ENCODE results near the gene AARSD1. TPM values are rescaled to one million over a fixed set of nuclear protein-coding genes. Genes with fewer than 3 reads are reported as not detected.
"Not testable (repeated sequence)": the region's sequence is repeated elsewhere in the genome, so short reads cannot be mapped to it uniquely, and the experiment has no call there.

AARSD1 gene
- total RNA-seq, 4 donors from 2014 or later = 10.3 to 21.7 (median 17.2) TPM

DNA sequence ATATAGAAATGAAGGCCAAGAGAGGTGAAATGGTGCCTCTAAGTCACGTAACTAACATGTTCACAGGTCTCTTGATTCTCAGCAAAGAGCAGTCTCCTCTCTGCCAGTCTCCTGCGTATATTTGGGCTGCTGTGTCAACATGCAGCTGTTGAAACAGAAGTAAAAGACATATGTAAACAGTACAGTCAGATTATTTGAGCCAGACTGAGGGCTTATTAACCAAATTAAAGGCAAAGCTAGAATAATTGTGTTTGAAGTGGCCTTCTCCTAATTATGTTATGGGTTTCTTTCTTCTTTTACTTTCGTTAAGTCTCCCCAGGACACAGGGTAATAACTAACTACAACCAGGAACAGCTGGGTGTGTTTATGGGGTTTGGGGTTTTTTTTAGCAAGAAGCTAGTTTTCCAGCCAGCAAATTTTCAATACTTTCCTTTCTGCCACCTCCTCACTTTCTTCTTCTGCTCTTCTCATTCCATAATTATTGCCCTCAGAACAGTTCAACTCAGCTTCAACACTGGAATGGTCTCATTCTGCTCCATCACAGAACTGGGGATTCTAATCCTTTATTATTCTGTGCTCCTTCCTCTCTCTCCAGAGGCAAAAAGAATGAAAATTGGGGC is 45.2 kb downstream of the AARSD1 start:
- 58% methylated on average over 3 of the region's 3 CpGs for WGBS, 2 donors
- H3K4me3 ChIP-seq (ENCODE audit: low read depth, poor library complexity, severe bottlenecking) = no peak overlapping the region
- DNase-seq (ENCODE audit: low spot score in 2 of 2) = no peak
- TF ChIP-seq, protein P1, sequence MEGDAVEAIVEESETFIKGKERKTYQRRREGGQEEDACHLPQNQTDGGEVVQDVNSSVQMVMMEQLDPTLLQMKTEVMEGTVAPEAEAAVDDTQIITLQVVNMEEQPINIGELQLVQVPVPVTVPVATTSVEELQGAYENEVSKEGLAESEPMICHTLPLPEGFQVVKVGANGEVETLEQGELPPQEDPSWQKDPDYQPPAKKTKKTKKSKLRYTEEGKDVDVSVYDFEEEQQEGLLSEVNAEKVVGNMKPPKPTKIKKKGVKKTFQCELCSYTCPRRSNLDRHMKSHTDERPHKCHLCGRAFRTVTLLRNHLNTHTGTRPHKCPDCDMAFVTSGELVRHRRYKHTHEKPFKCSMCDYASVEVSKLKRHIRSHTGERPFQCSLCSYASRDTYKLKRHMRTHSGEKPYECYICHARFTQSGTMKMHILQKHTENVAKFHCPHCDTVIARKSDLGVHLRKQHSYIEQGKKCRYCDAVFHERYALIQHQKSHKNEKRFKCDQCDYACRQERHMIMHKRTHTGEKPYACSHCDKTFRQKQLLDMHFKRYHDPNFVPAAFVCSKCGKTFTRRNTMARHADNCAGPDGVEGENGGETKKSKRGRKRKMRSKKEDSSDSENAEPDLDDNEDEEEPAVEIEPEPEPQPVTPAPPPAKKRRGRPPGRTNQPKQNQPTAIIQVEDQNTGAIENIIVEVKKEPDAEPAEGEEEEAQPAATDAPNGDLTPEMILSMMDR (IDR thresholded peaks at IDR 0.05) = no peak
- no peak for TF ChIP-seq POLR2A (IDR thresholded peaks at IDR 0.05)
- intact Hi-C loops (cut with DNase I; ENCODE audit: low total_unique reads) = no loop called here

DNA sequence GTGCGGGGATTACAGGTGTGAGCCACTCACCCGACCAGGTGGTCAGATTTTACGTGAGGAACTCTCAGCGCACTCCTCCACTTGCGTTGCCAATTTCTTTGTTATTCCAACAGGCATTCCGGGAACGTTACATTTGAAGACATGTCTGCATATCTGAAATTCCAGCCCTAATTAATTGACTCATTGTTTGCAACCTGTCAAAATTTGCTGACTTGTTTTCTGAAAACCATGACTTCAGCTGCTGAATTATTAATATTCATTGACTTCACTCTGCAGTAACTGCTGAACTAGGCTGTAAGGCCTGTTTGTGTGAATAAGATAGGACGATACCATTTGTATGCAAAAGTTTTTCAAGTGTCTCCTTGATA is 47.0 kb downstream of the AARSD1 start:
- DNase-seq (ENCODE audit: low spot score in 2 of 2) = no peak
- TF ChIP-seq POLR2A (IDR thresholded peaks at IDR 0.05) = no peak
- intact Hi-C loops (cut with DNase I; ENCODE audit: low total_unique reads) = no loop called here
- H3K4me3 ChIP-seq (ENCODE audit: low read depth, poor library complexity, severe bottlenecking) = no peak overlapping the region
- 41 to 55% methylated on average over 8 of the region's 8 CpGs for WGBS, 2 donors

DNA sequence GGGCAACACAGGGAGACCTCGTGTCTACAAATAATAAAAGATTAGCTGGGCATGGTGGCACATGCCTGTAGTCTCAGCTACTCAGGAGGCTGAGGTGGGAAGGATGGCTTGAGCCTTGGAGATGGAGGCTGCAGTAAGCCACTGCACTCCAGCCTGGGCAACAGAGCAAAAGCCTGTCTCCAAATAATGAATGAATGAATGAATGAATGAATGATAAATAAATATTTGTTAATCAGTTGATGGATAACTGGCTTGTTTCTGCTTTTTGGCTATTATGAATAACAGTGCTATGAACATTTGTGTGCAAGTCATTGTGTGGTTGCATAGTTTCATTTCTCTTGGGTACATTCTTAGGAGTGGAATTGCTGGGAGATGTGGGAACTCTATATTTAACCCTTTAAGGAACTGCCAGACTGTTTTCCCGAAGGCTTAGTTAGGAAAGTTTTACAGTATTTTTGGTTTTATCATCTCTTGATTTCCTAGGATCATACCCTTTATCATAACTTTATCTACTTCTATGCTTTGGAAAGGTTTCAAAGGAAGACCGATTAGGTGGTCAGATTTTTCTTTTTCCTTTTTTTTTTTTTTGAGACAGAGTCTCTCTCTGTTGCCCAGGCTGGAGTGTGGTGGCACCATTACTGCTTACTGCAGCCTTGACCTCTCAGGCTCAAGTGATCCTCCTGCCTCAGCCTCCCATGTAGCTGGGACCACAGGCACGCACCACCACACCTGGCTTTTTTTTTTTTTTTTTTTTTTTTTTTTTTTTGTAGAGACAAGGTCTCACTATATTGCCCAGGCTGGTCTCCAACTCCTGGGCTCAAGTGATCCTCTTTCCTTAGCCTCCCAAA is 47.6 kb downstream of the AARSD1 start:
- intact Hi-C loops (cut with DNase I; ENCODE audit: low total_unique reads); H3K4me3 ChIP-seq (ENCODE audit: low read depth, poor library complexity, severe bottlenecking); DNase-seq (ENCODE audit: low spot score in 2 of 2): not testable (repeated sequence)
- WGBS, 2 donors = 76 to 79% methylated on average over 4 of the region's 4 CpGs

DNA sequence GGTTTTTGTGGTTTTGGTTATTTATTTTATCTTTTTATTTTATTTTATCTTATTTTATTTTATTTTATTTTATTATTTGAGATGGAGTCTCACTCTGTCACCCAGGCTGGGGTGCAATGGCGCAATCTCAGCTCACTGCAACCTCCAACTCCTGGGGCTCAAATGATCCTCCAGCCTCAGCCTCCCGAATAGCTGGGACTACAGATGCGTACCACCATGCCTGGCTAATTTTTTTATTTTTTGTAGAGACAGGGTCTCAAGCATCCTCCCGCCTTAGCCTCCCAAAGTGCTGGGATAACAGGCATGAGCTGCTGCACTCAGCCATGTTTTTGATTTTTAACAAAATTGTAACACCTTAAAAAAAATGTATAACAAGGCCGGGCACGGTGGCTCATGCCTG is 49.0 kb downstream of the AARSD1 start:
- intact Hi-C loops (cut with DNase I; ENCODE audit: low total_unique reads); DNase-seq (ENCODE audit: low spot score in 2 of 2); H3K4me3 ChIP-seq (ENCODE audit: low read depth, poor library complexity, severe bottlenecking): not testable (repeated sequence)
- WGBS, 2 donors = 94 to 96% methylated on average over 6 of the region's 6 CpGs

DNA sequence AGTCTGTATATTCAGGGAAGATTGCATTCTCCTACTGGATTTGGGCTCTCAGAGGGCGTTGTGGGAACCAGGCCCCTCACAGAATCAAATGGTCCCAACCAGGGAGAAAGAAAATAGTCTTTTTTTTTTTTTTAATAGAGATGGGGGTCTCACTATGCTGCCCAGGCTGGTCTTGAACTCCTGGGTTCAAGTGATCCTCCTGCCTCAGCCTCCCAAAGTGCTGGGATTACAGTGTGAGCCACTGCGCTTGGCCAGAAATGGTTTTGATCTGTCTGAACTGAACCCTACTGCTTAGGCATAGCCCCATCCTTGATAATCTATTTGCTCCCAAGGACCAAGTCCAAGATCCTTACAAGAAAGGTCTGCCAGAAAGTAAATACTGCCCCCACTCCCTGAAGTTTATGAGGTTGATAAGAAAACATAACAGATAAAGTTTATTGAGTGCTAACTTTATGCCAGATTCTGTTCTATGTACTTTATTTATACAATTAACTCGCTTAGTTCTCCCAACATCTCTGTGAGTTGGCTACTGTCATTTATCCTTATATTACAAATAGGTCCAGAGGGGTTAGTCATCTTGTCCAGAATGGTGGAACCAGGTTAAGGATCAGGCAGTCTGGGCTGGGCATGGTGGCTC is 50.2 kb downstream of the AARSD1 start:
- no peak overlapping the region for H3K4me3 ChIP-seq (ENCODE audit: low read depth, poor library complexity, severe bottlenecking)
- intact Hi-C loops (cut with DNase I; ENCODE audit: low total_unique reads) = no loop called here
- no peak for DNase-seq (ENCODE audit: low spot score in 2 of 2)
- TF ChIP-seq POLR2A (IDR thresholded peaks at IDR 0.05) = no peak
- TF ChIP-seq, protein P1 (IDR thresholded peaks at IDR 0.05) = no peak
- WGBS, 2 donors = 90% methylated on average over 3 of the region's 3 CpGs

DNA sequence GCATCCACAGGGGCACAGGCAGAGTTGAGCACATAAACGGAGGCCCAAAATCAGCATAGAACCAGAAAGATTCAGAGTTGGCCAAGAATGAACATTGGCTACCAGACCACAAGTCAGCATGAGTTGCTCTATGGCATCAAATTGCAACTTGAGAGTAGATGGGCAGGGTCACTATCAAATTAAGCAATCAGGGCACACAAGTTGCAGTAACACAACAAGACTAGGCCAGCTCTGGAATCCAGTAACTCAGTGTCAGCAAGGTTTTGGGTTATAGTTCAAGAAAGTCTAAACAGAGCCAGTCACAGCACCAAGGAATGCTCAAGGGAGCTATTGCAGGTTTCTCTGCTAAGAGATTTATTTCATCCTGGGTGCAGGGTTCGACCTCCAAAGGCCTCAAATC is 50.7 kb downstream of the AARSD1 start:
- 59 to 74% methylated on average over 2 of the region's 2 CpGs for WGBS, 2 donors
- no peak for DNase-seq (ENCODE audit: low spot score in 2 of 2)
- TF ChIP-seq, protein P1 (IDR thresholded peaks at IDR 0.05) = no peak
- TF ChIP-seq POLR2A (IDR thresholded peaks at IDR 0.05) = no peak
- intact Hi-C loops (cut with DNase I; ENCODE audit: low total_unique reads) = no loop called here
- H3K4me3 ChIP-seq (ENCODE audit: low read depth, poor library complexity, severe bottlenecking) = no peak overlapping the region

DNA sequence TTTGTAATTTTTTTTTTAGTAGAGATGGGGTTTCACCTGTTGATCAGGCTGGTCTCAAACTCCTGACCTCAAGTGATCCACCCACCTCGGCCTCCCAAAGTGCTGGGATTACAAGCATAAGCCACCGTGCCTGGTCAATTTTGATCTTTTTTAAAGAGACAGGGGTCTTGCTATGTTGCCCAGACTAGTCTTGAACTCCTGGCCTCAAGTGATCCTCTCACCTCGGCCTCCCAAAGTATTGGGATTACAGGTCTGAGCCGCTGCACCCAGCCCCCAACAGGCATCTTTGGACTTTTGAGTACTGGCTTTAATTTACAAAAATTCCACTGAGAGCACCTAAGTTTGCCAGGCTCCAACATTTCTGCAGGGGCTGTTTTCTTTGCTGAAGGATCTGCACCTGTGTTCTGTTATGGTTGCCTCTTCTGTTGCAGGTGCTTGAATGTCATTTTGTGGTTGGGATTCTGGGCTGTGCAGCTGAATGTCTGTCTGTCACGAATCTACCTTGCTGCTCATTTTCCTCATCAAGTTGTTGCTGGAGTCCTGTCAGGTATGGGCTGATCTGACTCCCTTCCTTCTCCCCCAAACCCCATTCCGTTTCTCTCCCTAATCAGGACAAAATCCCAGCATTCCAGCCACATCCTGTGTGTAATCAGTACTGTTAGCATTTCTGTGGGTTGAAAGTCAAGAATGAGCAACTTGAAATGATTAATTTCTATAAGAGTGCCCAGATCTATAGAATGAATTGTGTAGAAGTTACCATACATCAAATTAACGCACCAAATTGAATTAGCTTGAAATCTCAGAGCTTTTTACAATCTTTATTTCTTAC is 55.2 kb downstream of the AARSD1 start:
- H3K4me3 ChIP-seq (ENCODE audit: low read depth, poor library complexity, severe bottlenecking) = no peak overlapping the region
- intact Hi-C loops (cut with DNase I; ENCODE audit: low total_unique reads) = no loop called here
- no peak for TF ChIP-seq POLR2A (IDR thresholded peaks at IDR 0.05)
- TF ChIP-seq, protein P1 (IDR thresholded peaks at IDR 0.05) = no peak
- no peak for DNase-seq (ENCODE audit: low spot score in 2 of 2)
- WGBS, 2 donors = 73 to 80% methylated on average over 7 of the region's 7 CpGs
